Spinal cord (tissue), 10 donors: ENCODE results near the gene TLE5. TPM values are rescaled to one million over a fixed set of nuclear protein-coding genes. Genes with fewer than 3 reads are reported as not detected.
A peak's percentile ranks its signal among the peaks of the same experiment; 100 is the strongest.
"Not testable (repeated sequence)": the region's sequence is repeated elsewhere in the genome, so short reads cannot be mapped to it uniquely, and the experiment has no call there.

ENCODE experiments used
- DNase-seq, 6 donors: peaks; one replicate each; pipeline versions ENCODE4 v3.0.0 to v3.0.0-alpha.2; 2013 to 2015; ENCODE audit warnings: low spot score in 6 of 6, low read depth in 4 of 6
- H3K27ac ChIP-seq: one replicate; pipeline ENCODE4 v1.5.1; 2013; ENCODE audit warnings: low read depth, low read length, control low read depth
- H3K27me3 ChIP-seq: one replicate; pipeline ENCODE4 v1.6.1; 2013; ENCODE audit warnings: low read length; ENCODE audit not compliant: control insufficient read depth, insufficient read depth
- H3K36me3 ChIP-seq: one replicate; pipeline ENCODE4 v1.6.1; 2013; ENCODE audit warnings: low read length; ENCODE audit not compliant: control insufficient read depth, insufficient read depth
- H3K4me1 ChIP-seq: one replicate; pipeline ENCODE4 v1.6.1; 2013; ENCODE audit warnings: low read length; ENCODE audit not compliant: control insufficient read depth, insufficient read depth
- H3K4me3 ChIP-seq: one replicate; pipeline ENCODE4 v1.5.1; 2013; ENCODE audit warnings: low read depth, low read length, control low read depth
- H3K9me3 ChIP-seq: one replicate; pipeline ENCODE4 v1.6.1; 2013; ENCODE audit warnings: low read length; ENCODE audit not compliant: control insufficient read depth, insufficient read depth
- WGBS: methylation state at CpG from one replicate; pipeline ENCODE4 v1.1.5; 2013; ENCODE audit warnings: missing lambda C conversion rate; ENCODE audit not compliant: insufficient coverage; 5-methylcytosine and 5-hydroxymethylcytosine counted together
- polyA plus RNA-seq, 2 donors: library from polyadenylated mRNA; unstranded; fragments of 120-200 nt; gene quantifications; one replicate each; pipeline ENCODE4 v1.2.1, GENCODE V29; 2013; ENCODE audit not compliant: insufficient read length in 2 of 2
- total RNA-seq, 2 donors: library from RNA; depleted of rRNA in 1 of 2; stranded (reverse); fragments of 120-200 nt in 1 of 2; fragments of >200 nt in 1 of 2; gene quantifications; one replicate each; pipeline versions ENCODE4 v1.2.3 to v1.2.4, GENCODE V29; 2013 to 2014
- donor health status: healthy.

TLE5 gene
- total and polyA plus RNA-seq, 4 donors = 124 to 1,010 (median 578) TPM

GRCh38 chr19:3056417-3057088 is 5.7 kb downstream of the TLE5 start:
- Histone ChIP-seq H3K4me3 (no peak overlapping the region), H3K27me3 (no peaks in the 10 kb centered on the region), H3K4me1 (peaks cover 57% of the 10 kb centered on the region), H3K27ac (no peak overlapping the region), H3K9me3 (no peaks in the 10 kb centered on the region), H3K36me3 (peaks cover 82% of the 10 kb centered on the region)
- no peak for DNase-seq
- 78% methylated on average over 7 of the region's 10 CpGs for WGBS

GRCh38 chr19:3055741-3056416 is 6.4 kb downstream of the TLE5 start:
- Histone ChIP-seq H3K27ac (no peak overlapping the region), H3K4me1 (peaks cover 57% of the 10 kb centered on the region), H3K27me3 (no peaks in the 10 kb centered on the region), H3K9me3 (no peaks in the 10 kb centered on the region), H3K36me3 (peaks cover 77% of the 10 kb centered on the region), H3K4me3 (no peak overlapping the region)
- no peak for DNase-seq
- WGBS = 47% methylated on average over 21 of the region's 31 CpGs

- DNase-seq = no peak
- 87% methylated on average over 16 of the region's 20 CpGs for WGBS
- H3K4me1 ChIP-seq = peaks cover 51% of the 10 kb centered on the region
- H3K27me3 ChIP-seq = no peaks in the 10 kb centered on the region
- H3K27ac ChIP-seq = no peak overlapping the region
- peaks cover 77% of the 10 kb centered on the region for H3K36me3 ChIP-seq
- no peaks in the 10 kb centered on the region for H3K9me3 ChIP-seq
- H3K4me3 ChIP-seq = no peak overlapping the region
Observed at GRCh38 chr19:3054972-3055740, 7.1 kb downstream of the TLE5 start.

GRCh38 chr19:3054265-3054971 is 7.9 kb downstream of the TLE5 start:
- Histone ChIP-seq H3K27ac (no peak overlapping the region), H3K4me1 (peaks cover 47% of the 10 kb centered on the region), H3K27me3 (no peaks in the 10 kb centered on the region), H3K9me3 (no peaks in the 10 kb centered on the region), H3K4me3 (no peak overlapping the region), H3K36me3 (peaks cover 70% of the 10 kb centered on the region)
- no peak for DNase-seq
- 60% methylated on average over 2 of the region's 4 CpGs for WGBS

GRCh38 chr19:3053780-3054179 is 8.5 kb downstream of the TLE5 start:
- Histone ChIP-seq H3K9me3 (no peaks in the 10 kb centered on the region), H3K4me3 (no peak overlapping the region), H3K4me1 (peaks cover 43% of the 10 kb centered on the region), H3K27ac (no peak overlapping the region), H3K27me3 (no peaks in the 10 kb centered on the region), H3K36me3 (peaks cover 65% of the 10 kb centered on the region)
- WGBS = 58% methylated on average over 17 of the region's 21 CpGs
- DNase-seq = no peak

- Histone ChIP-seq H3K4me3 (no peak overlapping the region), H3K36me3 (peaks cover 59% of the 10 kb centered on the region), H3K9me3 (no peaks in the 10 kb centered on the region), H3K4me1 (peaks cover 37% of the 10 kb centered on the region), H3K27me3 (no peaks in the 10 kb centered on the region), H3K27ac (no peak overlapping the region)
- 75% methylated on average over 11 of the region's 15 CpGs for WGBS
- no peak for DNase-seq
Observed at GRCh38 chr19:3053218-3053621, 9.1 kb downstream of the TLE5 start.

- H3K27ac ChIP-seq, H3K4me3 ChIP-seq, H3K27me3 ChIP-seq, DNase-seq, H3K9me3 ChIP-seq: not testable (repeated sequence)
- 100% methylated on average over 3 of the region's 7 CpGs for WGBS
- peaks cover 28% of the 10 kb centered on the region for H3K4me1 ChIP-seq
- peaks cover 27% of the 10 kb centered on the region for H3K36me3 ChIP-seq
Observed at GRCh38 chr19:3050016-3050415, 12.3 kb downstream of the TLE5 start.

GRCh38 chr19:3049089-3049488 is 13.2 kb downstream of the TLE5 start:
- 93% methylated on average over 2 of the region's 3 CpGs for WGBS
- H3K4me1 ChIP-seq = peaks cover 22% of the 10 kb centered on the region

GRCh38 chr19:3048190-3048533 is 14.1 kb downstream of the TLE5 start:
- Histone ChIP-seq H3K9me3 (no peaks in the 10 kb centered on the region), H3K27me3 (no peaks in the 10 kb centered on the region), H3K4me1 (peaks cover 22% of the 10 kb centered on the region), H3K27ac (peak overlapping the region; percentile 7), H3K36me3 (peaks cover 9% of the 10 kb centered on the region), H3K4me3 (no peak overlapping the region)
- no peak for DNase-seq
- WGBS = 80% methylated on average over 3 of the region's 5 CpGs

More at GRCh38 chr19:3049089-3049488, 13.2 kb downstream of the TLE5 start:
- Histone ChIP-seq H3K9me3 (no peaks in the 10 kb centered on the region), H3K36me3 (peaks cover 18% of the 10 kb centered on the region), H3K27ac (no peak overlapping the region), H3K4me3 (no peak overlapping the region), H3K27me3 (no peaks in the 10 kb centered on the region)
- DNase-seq = no peak
